SK-N-SH (cell line): ENCODE data around the gene PFDN5. TPM values are rescaled to one million over a fixed set of nuclear protein-coding genes. Genes with fewer than 3 reads are reported as not detected.

Experiments
- CTCF ChIA-PET: fragments of 300-600, 350-600 bp; formaldehyde crosslinking; extraction: SDS; loops from one replicate; lab custom pipeline; 2021; lab: Yijun Ruan, JAX
- POLR2A ChIA-PET: fragments of 350-600 bp; sonication (Branson Sonifier 250); formaldehyde crosslinking; extraction: SDS; loops from one replicate; lab custom pipeline; 2020; ENCODE audit warnings: antibody characterized with exemption, inconsistent platforms; lab: Yijun Ruan, JAX
- DNase-seq: peaks from one replicate; pipeline ENCODE4 v3.0.0; 2012
- H2AFZ ChIP-seq: fragments of 200-600 bp; sonication (generic); 2 replicates; pipeline ENCODE4 v1.8.1; 2016; ENCODE audit warnings: antibody characterized with exemption, mild to moderate bottlenecking, low read depth
- H3F3A ChIP-seq: fragments of 200-600 bp; sonication (generic); replicated peaks from 2 replicates; pipeline ENCODE3; 2016; ENCODE audit warnings: antibody characterized with exemption, mild to moderate bottlenecking; ENCODE audit not compliant: insufficient read depth
- H3K27ac ChIP-seq, 2 experiments: fragments of 200-500 bp in 1 of 2; fragments of 200-600 bp in 1 of 2; sonication (Bioruptor generic) in 1 of 2; sonication (generic), shearing (Covaris generic) in 1 of 2; 2 replicates each; pipeline versions ENCODE4 v1.5.1 to v1.6.1; 2014 to 2016; ENCODE audit warnings: low read depth in 2 of 2, inconsistent platforms in 1 of 2, low read length in 1 of 2, mild to moderate bottlenecking in 1 of 2, mixed read lengths in 1 of 2
- H3K27me3 ChIP-seq: fragments of 200-600 bp; sonication (generic), shearing (Covaris generic); 2 replicates; pipeline ENCODE4 v1.6.1; 2016; ENCODE audit warnings: mixed run types; ENCODE audit not compliant: insufficient read depth
- H3K36me3 ChIP-seq, 2 experiments: fragments of 200-500 bp in 1 of 2; fragments of 200-600 bp in 1 of 2; sonication (Bioruptor generic) in 1 of 2; sonication (generic) in 1 of 2; replicated peaks in 1 of 2; 2 replicates each; pipeline versions ENCODE3 to v1.5.1; 2014 to 2016; ENCODE audit warnings: low read length in 1 of 2, mild to moderate bottlenecking in 1 of 2; ENCODE audit not compliant: insufficient read depth in 2 of 2, control insufficient read depth in 1 of 2
- H3K4me1 ChIP-seq, 2 experiments: fragments of 200-500 bp in 1 of 2; fragments of 200-600 bp in 1 of 2; sonication (Bioruptor generic) in 1 of 2; sonication (generic), shearing (Covaris generic) in 1 of 2; 2 replicates each; pipeline versions ENCODE4 v1.5.1 to v1.6.1; 2014 to 2016; ENCODE audit warnings: low read depth in 1 of 2, low read length in 1 of 2, mixed run types in 1 of 2; ENCODE audit not compliant: insufficient read depth in 2 of 2, control insufficient read depth in 1 of 2
- H3K4me2 ChIP-seq: fragments of 200-600 bp; sonication (generic), shearing (Covaris generic); 2 replicates; pipeline ENCODE4 v1.6.1; 2017; ENCODE audit warnings: mixed run types
- H3K4me3 ChIP-seq, 2 experiments: fragments of 200-500 bp in 1 of 2; fragments of 200-600 bp in 1 of 2; sonication (Bioruptor generic) in 1 of 2; sonication (generic), shearing (Covaris generic) in 1 of 2; 2 replicates each; pipeline versions ENCODE4 v1.5.1 to v1.8.1; 2014 to 2016; ENCODE audit warnings: low read depth in 2 of 2, inconsistent platforms in 1 of 2, low read length in 1 of 2, mild to moderate bottlenecking in 1 of 2, mixed read lengths in 1 of 2, moderate library complexity in 1 of 2
- H3K79me2 ChIP-seq: fragments of 200-600 bp; sonication (generic); 2 replicates; pipeline ENCODE4 v1.8.1; 2017; ENCODE audit warnings: mild to moderate bottlenecking; ENCODE audit not compliant: insufficient read depth
- H3K9ac ChIP-seq: fragments of 200-600 bp; sonication (generic); 2 replicates; pipeline ENCODE4 v1.6.1; 2017; ENCODE audit warnings: mixed run types
- H3K9me2 ChIP-seq: fragments of 200-600 bp; sonication (generic); 2 replicates; pipeline ENCODE4 v1.6.1; 2017; ENCODE audit warnings: mixed run types
- H3K9me3 ChIP-seq: fragments of 200-600 bp; sonication (generic); 2 replicates; pipeline ENCODE4 v1.6.1; 2017; ENCODE audit warnings: mixed run types, mild to moderate bottlenecking, moderate library complexity
- H4K20me1 ChIP-seq: fragments of 200-600 bp; sonication (generic); 2 replicates; pipeline ENCODE4 v1.6.1; 2017; ENCODE audit warnings: mild to moderate bottlenecking, mixed run types; ENCODE audit not compliant: insufficient read depth
- ELF1 ChIP-seq: IDR thresholded peaks from 2 replicates; pipeline ENCODE4 v1.4.0; 2012
- FOXJ3 ChIP-seq: sonication (generic); formaldehyde crosslinking; IDR thresholded peaks from 2 replicates; pipeline ENCODE4 v1.5.1; 2020; ENCODE audit warnings: mild to moderate bottlenecking, missing genetic modification reagents
- FOXM1 ChIP-seq: IDR thresholded peaks from 2 replicates; pipeline ENCODE4 v1.4.0; 2012; ENCODE audit warnings: low read depth, mild to moderate bottlenecking
- GATA2 ChIP-seq: sonication (generic); formaldehyde crosslinking; IDR thresholded peaks from 2 replicates; pipeline ENCODE4 v1.5.0; 2020; ENCODE audit warnings: mild to moderate bottlenecking, missing genetic modification reagents
- JUND ChIP-seq: IDR thresholded peaks from 2 replicates; pipeline ENCODE4 v1.4.0; 2012
- NFIC ChIP-seq: IDR thresholded peaks from 2 replicates; pipeline ENCODE4 v1.4.0; 2012; ENCODE audit warnings: borderline replicate concordance
- NRF1 ChIP-seq: IDR thresholded peaks from 2 replicates; pipeline ENCODE4 v1.6.1; 2012; ENCODE audit warnings: low read depth, mild to moderate bottlenecking, low read length
- POLR2AphosphoS5 ChIP-seq: IDR thresholded peaks from 2 replicates; pipeline ENCODE4 v1.6.1; 2012; ENCODE audit warnings: low read depth, low read length
- RCOR1 ChIP-seq: fragments of 150-350 bp; IDR thresholded peaks from 2 replicates; pipeline ENCODE4 v1.6.1; 2017; ENCODE audit warnings: antibody characterized with exemption, low read length
- RFX5 ChIP-seq: IDR thresholded peaks from 2 replicates; pipeline ENCODE4 v1.6.1; 2012; ENCODE audit warnings: mild to moderate bottlenecking, improper control_type of control experiment, low read length
- SMC3 ChIP-seq: IDR thresholded peaks from 2 replicates; pipeline ENCODE4 v1.6.1; 2012; ENCODE audit warnings: low read depth, low read length, improper control_type of control experiment
- TCF12 ChIP-seq: IDR thresholded peaks from 2 replicates; pipeline ENCODE4 v1.4.0; 2012
- TEAD4 ChIP-seq: IDR thresholded peaks from 2 replicates; pipeline ENCODE4 v1.4.0; 2012; ENCODE audit warnings: mild to moderate bottlenecking, borderline replicate concordance; ENCODE audit not compliant: insufficient read depth
- YY1 ChIP-seq: IDR thresholded peaks from 2 replicates; pipeline ENCODE4 v1.4.0; 2012; ENCODE audit warnings: low read depth, mild to moderate bottlenecking
- WGBS: methylation state at CpG from one replicate; pipeline ENCODE4 v1.1.6; 2017; ENCODE audit warnings: low lambda C conversion rate; 5-methylcytosine and 5-hydroxymethylcytosine counted together
- polyA plus RNA-seq, 3 experiments: library from polyadenylated mRNA; depleted of rRNA; stranded (reverse); fragments of >200 nt; gene quantifications; 2 replicates each; pipeline ENCODE4 v1.2.3, GENCODE V29; 2012
- TF ChIP-seq, protein P1 (sequence below): fragments of 150-350 bp; IDR thresholded peaks from 2 replicates; pipeline ENCODE4 v1.6.1; 2017; ENCODE audit warnings: antibody characterized with exemption, low read length, low read depth, borderline replicate concordance
- TF ChIP-seq, protein P2 (sequence below): fragments of 150-350 bp; IDR thresholded peaks from 2 replicates; pipeline ENCODE4 v1.6.1; 2016; ENCODE audit warnings: mild to moderate bottlenecking, low read depth, low read length
- TF ChIP-seq, protein P3 (sequence below): IDR thresholded peaks from 2 replicates; pipeline ENCODE4 v1.4.0; 2012; ENCODE audit warnings: low read depth, borderline replicate concordance
- TF ChIP-seq, protein P4 (sequence below): IDR thresholded peaks from 2 replicates; pipeline ENCODE4 v1.6.1; 2012; ENCODE audit warnings: mild to moderate bottlenecking, low read depth, low read length, moderate library complexity
- TF ChIP-seq, protein P5 (sequence below): IDR thresholded peaks from 2 replicates; pipeline ENCODE4; 2012
- TF ChIP-seq, protein P6 (sequence below): IDR thresholded peaks from 2 replicates; pipeline ENCODE4 v1.4.0; 2012; ENCODE audit warnings: low read depth, borderline replicate concordance

Gene PFDN5
- polyA plus RNA-seq, 1 of the 3 experiments (the other 2 are of a cell fraction): 1,198 TPM

DNA sequence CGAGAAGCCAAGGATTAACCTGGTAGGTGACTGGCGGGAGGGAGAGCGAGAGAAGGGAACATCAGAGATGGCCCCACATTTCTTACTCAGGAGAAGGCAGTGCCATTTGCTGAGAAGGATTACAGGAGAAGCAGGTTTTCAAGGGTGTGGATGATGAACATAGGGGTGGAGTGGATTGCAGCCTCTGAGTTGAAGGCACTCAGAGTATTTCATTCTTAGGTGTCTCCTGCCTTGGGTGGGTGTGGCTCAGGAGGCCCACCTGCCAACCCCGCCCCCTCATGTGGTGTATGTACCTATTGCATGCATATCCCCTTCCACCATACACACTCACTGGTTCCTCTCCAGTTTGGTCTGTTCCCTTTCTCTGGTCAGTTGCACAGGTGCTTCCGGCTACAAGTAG is 20.9 kb upstream of the PFDN5 start:
- H3K36me3 ChIP-seq: peaks cover 0 to 7% of the 10 kb centered on the region in 2 experiments
- ChIA-PET CTCF (no interaction called here), POLR2A (interaction anchor here (0.6 kb wide), 1 partner anchor 1205 kb away, joined by 4 read pairs; the partner anchor contains the start of gene ATG101)
- no peak overlapping the region for H3K9ac ChIP-seq
- DNase-seq: no peak
- no peaks in the 10 kb centered on the region for H3K9me2 ChIP-seq
- no peak overlapping the region for H3K4me2 ChIP-seq
- WGBS: 93% methylated on average over 5 of the region's 5 CpGs
- no peak overlapping the region for H3K27ac ChIP-seq
- H3K79me2 ChIP-seq: peaks cover 40% of the 10 kb centered on the region
- H4K20me1 ChIP-seq: no peaks in the 10 kb centered on the region
- H2AFZ ChIP-seq: no peak overlapping the region
- no peak overlapping the region for H3K4me3 ChIP-seq
- TF ChIP-seq JUND (no peak), NFIC (no peak), ELF1 (no peak), YY1 (no peak), TEAD4 (no peak), FOXM1 (no peak), GATA2 (no peak), NRF1 (no peak), POLR2AphosphoS5 (no peak), SMC3 (no peak), TCF12 (no peak), FOXJ3 (CRISPR knock-in tag) (no peak), RFX5 (no peak), RCOR1 (no peak)
- TF ChIP-seq, protein P1, sequence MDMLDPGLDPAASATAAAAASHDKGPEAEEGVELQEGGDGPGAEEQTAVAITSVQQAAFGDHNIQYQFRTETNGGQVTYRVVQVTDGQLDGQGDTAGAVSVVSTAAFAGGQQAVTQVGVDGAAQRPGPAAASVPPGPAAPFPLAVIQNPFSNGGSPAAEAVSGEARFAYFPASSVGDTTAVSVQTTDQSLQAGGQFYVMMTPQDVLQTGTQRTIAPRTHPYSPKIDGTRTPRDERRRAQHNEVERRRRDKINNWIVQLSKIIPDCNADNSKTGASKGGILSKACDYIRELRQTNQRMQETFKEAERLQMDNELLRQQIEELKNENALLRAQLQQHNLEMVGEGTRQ: no peak
- TF ChIP-seq, protein P2, sequence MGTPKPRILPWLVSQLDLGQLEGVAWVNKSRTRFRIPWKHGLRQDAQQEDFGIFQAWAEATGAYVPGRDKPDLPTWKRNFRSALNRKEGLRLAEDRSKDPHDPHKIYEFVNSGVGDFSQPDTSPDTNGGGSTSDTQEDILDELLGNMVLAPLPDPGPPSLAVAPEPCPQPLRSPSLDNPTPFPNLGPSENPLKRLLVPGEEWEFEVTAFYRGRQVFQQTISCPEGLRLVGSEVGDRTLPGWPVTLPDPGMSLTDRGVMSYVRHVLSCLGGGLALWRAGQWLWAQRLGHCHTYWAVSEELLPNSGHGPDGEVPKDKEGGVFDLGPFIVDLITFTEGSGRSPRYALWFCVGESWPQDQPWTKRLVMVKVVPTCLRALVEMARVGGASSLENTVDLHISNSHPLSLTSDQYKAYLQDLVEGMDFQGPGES: no peak
- TF ChIP-seq, protein P3, sequence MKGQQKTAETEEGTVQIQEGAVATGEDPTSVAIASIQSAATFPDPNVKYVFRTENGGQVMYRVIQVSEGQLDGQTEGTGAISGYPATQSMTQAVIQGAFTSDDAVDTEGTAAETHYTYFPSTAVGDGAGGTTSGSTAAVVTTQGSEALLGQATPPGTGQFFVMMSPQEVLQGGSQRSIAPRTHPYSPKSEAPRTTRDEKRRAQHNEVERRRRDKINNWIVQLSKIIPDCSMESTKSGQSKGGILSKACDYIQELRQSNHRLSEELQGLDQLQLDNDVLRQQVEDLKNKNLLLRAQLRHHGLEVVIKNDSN: no peak
- TF ChIP-seq, protein P4, sequence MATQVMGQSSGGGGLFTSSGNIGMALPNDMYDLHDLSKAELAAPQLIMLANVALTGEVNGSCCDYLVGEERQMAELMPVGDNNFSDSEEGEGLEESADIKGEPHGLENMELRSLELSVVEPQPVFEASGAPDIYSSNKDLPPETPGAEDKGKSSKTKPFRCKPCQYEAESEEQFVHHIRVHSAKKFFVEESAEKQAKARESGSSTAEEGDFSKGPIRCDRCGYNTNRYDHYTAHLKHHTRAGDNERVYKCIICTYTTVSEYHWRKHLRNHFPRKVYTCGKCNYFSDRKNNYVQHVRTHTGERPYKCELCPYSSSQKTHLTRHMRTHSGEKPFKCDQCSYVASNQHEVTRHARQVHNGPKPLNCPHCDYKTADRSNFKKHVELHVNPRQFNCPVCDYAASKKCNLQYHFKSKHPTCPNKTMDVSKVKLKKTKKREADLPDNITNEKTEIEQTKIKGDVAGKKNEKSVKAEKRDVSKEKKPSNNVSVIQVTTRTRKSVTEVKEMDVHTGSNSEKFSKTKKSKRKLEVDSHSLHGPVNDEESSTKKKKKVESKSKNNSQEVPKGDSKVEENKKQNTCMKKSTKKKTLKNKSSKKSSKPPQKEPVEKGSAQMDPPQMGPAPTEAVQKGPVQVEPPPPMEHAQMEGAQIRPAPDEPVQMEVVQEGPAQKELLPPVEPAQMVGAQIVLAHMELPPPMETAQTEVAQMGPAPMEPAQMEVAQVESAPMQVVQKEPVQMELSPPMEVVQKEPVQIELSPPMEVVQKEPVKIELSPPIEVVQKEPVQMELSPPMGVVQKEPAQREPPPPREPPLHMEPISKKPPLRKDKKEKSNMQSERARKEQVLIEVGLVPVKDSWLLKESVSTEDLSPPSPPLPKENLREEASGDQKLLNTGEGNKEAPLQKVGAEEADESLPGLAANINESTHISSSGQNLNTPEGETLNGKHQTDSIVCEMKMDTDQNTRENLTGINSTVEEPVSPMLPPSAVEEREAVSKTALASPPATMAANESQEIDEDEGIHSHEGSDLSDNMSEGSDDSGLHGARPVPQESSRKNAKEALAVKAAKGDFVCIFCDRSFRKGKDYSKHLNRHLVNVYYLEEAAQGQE: no peak
- TF ChIP-seq, protein P5, sequence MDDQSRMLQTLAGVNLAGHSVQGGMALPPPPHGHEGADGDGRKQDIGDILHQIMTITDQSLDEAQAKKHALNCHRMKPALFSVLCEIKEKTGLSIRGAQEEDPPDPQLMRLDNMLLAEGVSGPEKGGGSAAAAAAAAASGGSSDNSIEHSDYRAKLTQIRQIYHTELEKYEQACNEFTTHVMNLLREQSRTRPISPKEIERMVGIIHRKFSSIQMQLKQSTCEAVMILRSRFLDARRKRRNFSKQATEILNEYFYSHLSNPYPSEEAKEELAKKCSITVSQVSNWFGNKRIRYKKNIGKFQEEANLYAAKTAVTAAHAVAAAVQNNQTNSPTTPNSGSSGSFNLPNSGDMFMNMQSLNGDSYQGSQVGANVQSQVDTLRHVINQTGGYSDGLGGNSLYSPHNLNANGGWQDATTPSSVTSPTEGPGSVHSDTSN: no peak
- TF ChIP-seq, protein P6, sequence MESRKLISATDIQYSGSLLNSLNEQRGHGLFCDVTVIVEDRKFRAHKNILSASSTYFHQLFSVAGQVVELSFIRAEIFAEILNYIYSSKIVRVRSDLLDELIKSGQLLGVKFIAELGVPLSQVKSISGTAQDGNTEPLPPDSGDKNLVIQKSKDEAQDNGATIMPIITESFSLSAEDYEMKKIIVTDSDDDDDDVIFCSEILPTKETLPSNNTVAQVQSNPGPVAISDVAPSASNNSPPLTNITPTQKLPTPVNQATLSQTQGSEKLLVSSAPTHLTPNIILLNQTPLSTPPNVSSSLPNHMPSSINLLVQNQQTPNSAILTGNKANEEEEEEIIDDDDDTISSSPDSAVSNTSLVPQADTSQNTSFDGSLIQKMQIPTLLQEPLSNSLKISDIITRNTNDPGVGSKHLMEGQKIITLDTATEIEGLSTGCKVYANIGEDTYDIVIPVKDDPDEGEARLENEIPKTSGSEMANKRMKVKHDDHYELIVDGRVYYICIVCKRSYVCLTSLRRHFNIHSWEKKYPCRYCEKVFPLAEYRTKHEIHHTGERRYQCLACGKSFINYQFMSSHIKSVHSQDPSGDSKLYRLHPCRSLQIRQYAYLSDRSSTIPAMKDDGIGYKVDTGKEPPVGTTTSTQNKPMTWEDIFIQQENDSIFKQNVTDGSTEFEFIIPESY: no peak
- no peaks in the 10 kb centered on the region for H3F3A ChIP-seq
- H3K4me1 ChIP-seq: peaks cover 5 to 12% of the 10 kb centered on the region in 2 experiments; a peak in 2 of 4 replicates
- H3K27me3 ChIP-seq: no peaks in the 10 kb centered on the region
- no peaks in the 10 kb centered on the region for H3K9me3 ChIP-seq
